Neuronal stem cell (in vitro differentiated cells): ENCODE measurements around the gene GSG1.

Experiments
- DNase-seq: peaks from one replicate; pipeline ENCODE4 v3.0.0-alpha.2; 2013; ENCODE audit warnings: low spot score
- H2AFZ ChIP-seq: one replicate; pipeline ENCODE4 v1.6.1; 2013; ENCODE audit warnings: mild to moderate bottlenecking, low read length, inconsistent platforms
- H2AK5ac ChIP-seq: 2 replicates; pipeline ENCODE4 v1.6.1; 2013; ENCODE audit warnings: low read depth, mild to moderate bottlenecking, inconsistent platforms, low read length, moderate library complexity, mixed read lengths
- H2BK120ac ChIP-seq: 2 replicates; pipeline ENCODE4 v1.6.1; 2013; ENCODE audit warnings: low read depth, mild to moderate bottlenecking, inconsistent platforms, low read length, moderate library complexity, mixed read lengths
- H2BK12ac ChIP-seq: one replicate; pipeline ENCODE4 v1.6.1; 2013; ENCODE audit warnings: low read length, inconsistent platforms
- H2BK15ac ChIP-seq: 2 replicates; pipeline ENCODE4 v1.6.1; 2013; ENCODE audit warnings: mild to moderate bottlenecking, low read length, inconsistent platforms, mixed read lengths
- H2BK5ac ChIP-seq: one replicate; pipeline ENCODE4 v1.6.1; 2013; ENCODE audit warnings: inconsistent platforms, mild to moderate bottlenecking, low read length, moderate library complexity
- H3K14ac ChIP-seq: one replicate; pipeline ENCODE4 v1.6.1; 2013; ENCODE audit warnings: low read length, inconsistent platforms
- H3K18ac ChIP-seq: 2 replicates; pipeline ENCODE4 v1.6.1; 2013; ENCODE audit warnings: low read length, inconsistent platforms
- H3K23ac ChIP-seq: 2 replicates; pipeline ENCODE4 v1.6.1; 2013; ENCODE audit warnings: low read depth, mild to moderate bottlenecking, mixed read lengths, low read length, inconsistent platforms; ENCODE audit not compliant: poor library complexity
- H3K27ac ChIP-seq: replicated peaks from 3 replicates; pipeline ENCODE4 v1.5.1; 2013; ENCODE audit warnings: low read length, inconsistent platforms
- H3K27me3 ChIP-seq, 3 experiments: 2 replicates each; pipeline ENCODE4 v1.6.1; 2013; ENCODE audit warnings: low read length in 3 of 3, mild to moderate bottlenecking in 2 of 3, inconsistent platforms in 1 of 3, low read depth in 1 of 3, mixed read lengths in 1 of 3, moderate library complexity in 1 of 3; ENCODE audit not compliant: control insufficient read depth in 3 of 3, insufficient read depth in 3 of 3
- H3K36me3 ChIP-seq, 2 donors: replicated peaks in 1 of 2; 2 replicates each; pipeline ENCODE4 v1.6.1; 2013; ENCODE audit warnings: low read length in 2 of 2; ENCODE audit not compliant: control insufficient read depth in 2 of 2, insufficient read depth in 2 of 2
- H3K4ac ChIP-seq: 2 replicates; pipeline ENCODE4 v1.6.1; 2013; ENCODE audit warnings: inconsistent platforms, mild to moderate bottlenecking, low read length, moderate library complexity
- H3K4me1 ChIP-seq, 2 donors: 1 replicate in 1 of 2; 2 replicates in 1 of 2; pipeline ENCODE4 v1.6.1; 2013; ENCODE audit warnings: low read length in 2 of 2, low read depth in 1 of 2; ENCODE audit not compliant: control insufficient read depth in 2 of 2, insufficient read depth in 1 of 2
- H3K4me2 ChIP-seq: one replicate; pipeline ENCODE4 v1.6.1; 2013; ENCODE audit warnings: mild to moderate bottlenecking, low read length, inconsistent platforms; ENCODE audit not compliant: insufficient read depth, poor library complexity, severe bottlenecking
- H3K4me3 ChIP-seq, 2 donors: 2 replicates each; pipeline ENCODE4 v1.5.1; 2013; ENCODE audit warnings: low read length in 2 of 2, mild to moderate bottlenecking in 2 of 2, inconsistent platforms in 1 of 2, moderate library complexity in 1 of 2
- H3K79me1 ChIP-seq: one replicate; pipeline ENCODE4 v1.6.1; 2013; ENCODE audit warnings: low read depth, mild to moderate bottlenecking, inconsistent platforms, low read length, moderate library complexity
- H3K9ac ChIP-seq: one replicate; pipeline ENCODE4 v1.6.1; 2013; ENCODE audit warnings: mild to moderate bottlenecking, low read depth, low read length, inconsistent platforms; ENCODE audit not compliant: poor library complexity
- H3K9me3 ChIP-seq, 2 donors: replicated peaks in 1 of 2; 2 replicates each; pipeline versions ENCODE3 to v1.6.1; 2013; ENCODE audit warnings: low read length in 2 of 2, mild to moderate bottlenecking in 2 of 2, inconsistent platforms in 1 of 2, low read depth in 1 of 2, mixed read lengths in 1 of 2, moderate library complexity in 1 of 2; ENCODE audit not compliant: control insufficient read depth in 2 of 2, insufficient read depth in 1 of 2
- H4K8ac ChIP-seq: one replicate; pipeline ENCODE4 v1.6.1; 2013; ENCODE audit warnings: low read depth, mild to moderate bottlenecking, inconsistent platforms, low read length, moderate library complexity
- H4K91ac ChIP-seq: one replicate; pipeline ENCODE4 v1.6.1; 2013; ENCODE audit warnings: low read length, low read depth, mild to moderate bottlenecking, inconsistent platforms; ENCODE audit not compliant: poor library complexity
- WGBS, 2 donors: extraction: QIAGEN DNeasy Blood & Tissue Kit; methylation state at CpG; one replicate each; pipeline ENCODE4 v1.1.7; 2013; ENCODE audit warnings: missing lambda C conversion rate in 2 of 2, mixed read lengths in 1 of 2; ENCODE audit not compliant: insufficient read length in 2 of 2, insufficient replicate concordance in 1 of 2; ENCODE audit errors: extremely low coverage in 2 of 2; 5-methylcytosine and 5-hydroxymethylcytosine counted together

Gene GSG1

GRCh38 chr12:13045816-13046215 lies 57.7 kb downstream of the GSG1 start:
- H2AFZ ChIP-seq: no peak overlapping the region
- H3K4me3 ChIP-seq: no peak overlapping the region
- H3K27ac ChIP-seq: no peak overlapping the region
- H3K14ac ChIP-seq: no peak overlapping the region
- H3K9me3 ChIP-seq: no peaks in the 10 kb centered on the region
- WGBS, 2 donors: no CpG with 5 or more reads among the region's 8 CpGs
- H4K8ac ChIP-seq: no peak overlapping the region
- H3K4ac ChIP-seq: no peak overlapping the region
- H2BK15ac ChIP-seq: no peak overlapping the region
- no peak overlapping the region for H4K91ac ChIP-seq
- no peaks in the 10 kb centered on the region for H3K36me3 ChIP-seq
- H2BK120ac ChIP-seq: no peak overlapping the region
- H3K18ac ChIP-seq: no peak overlapping the region
- no peaks in the 10 kb centered on the region for H3K79me1 ChIP-seq
- H3K4me2 ChIP-seq: no peak overlapping the region
- H3K9ac ChIP-seq: no peak overlapping the region
- no peak overlapping the region for H2AK5ac ChIP-seq
- peaks cover 0 to 30% (median 0%) of the 10 kb centered on the region in 3 experiments for H3K27me3 ChIP-seq
- no peak overlapping the region for H2BK12ac ChIP-seq
- no peak overlapping the region for H3K23ac ChIP-seq
- no peak for DNase-seq
- no peak overlapping the region for H2BK5ac ChIP-seq
- H3K4me1 ChIP-seq: peaks cover 0 to 9% of the 10 kb centered on the region in 2 donors

GRCh38 chr12:13044906-13045299 lies 58.6 kb downstream of the GSG1 start:
- H3K18ac ChIP-seq: peak overlapping the region; percentile 95
- H2BK12ac ChIP-seq: no peak overlapping the region
- H3K27ac ChIP-seq: no peak overlapping the region
- H3K9ac ChIP-seq: peak overlapping the region; percentile 87
- no peak for DNase-seq
- peak overlapping the region; percentile 58 for H3K23ac ChIP-seq
- no peaks in the 10 kb centered on the region for H3K36me3 ChIP-seq
- no peak overlapping the region for H2BK120ac ChIP-seq
- H3K9me3 ChIP-seq: no peaks in the 10 kb centered on the region
- H3K4me1 ChIP-seq: peaks cover 0 to 7% of the 10 kb centered on the region in 2 donors
- H2BK5ac ChIP-seq: no peak overlapping the region
- no peak overlapping the region for H4K8ac ChIP-seq
- no peak overlapping the region for H3K4ac ChIP-seq
- H3K79me1 ChIP-seq: no peaks in the 10 kb centered on the region
- no CpG with 5 or more reads among the region's 5 CpGs for WGBS, 2 donors
- H4K91ac ChIP-seq: no peak overlapping the region
- H2AFZ ChIP-seq: peak overlapping the region; percentile 100
- no peak overlapping the region for H3K14ac ChIP-seq
- H3K27me3 ChIP-seq: peaks cover 0 to 39% (median 0%) of the 10 kb centered on the region in 3 experiments
- peak overlapping the region; percentile 89 for H3K4me2 ChIP-seq
- no peak overlapping the region for H2AK5ac ChIP-seq
- H3K4me3 ChIP-seq: peak overlapping the region; percentile 84 to 98
- H2BK15ac ChIP-seq: no peak overlapping the region

- Histone ChIP-seq H3K4me2 (peak within 1 kb of the TSS; percentile 89), H3K4me3 (peak within 1 kb of the TSS; percentile 84 to 98), H3K9ac (peak within 1 kb of the TSS; percentile 87), H2AFZ (peak within 1 kb of the TSS; percentile 100), H2BK12ac (no peak within 1 kb of the TSS), H3K79me1 (no peaks in the 10 kb centered on the region), H3K23ac (peak within 1 kb of the TSS; percentile 58), H3K4ac (no peak within 1 kb of the TSS), H3K18ac (peak within 1 kb of the TSS; percentile 95), H3K9me3 (no peaks in the 10 kb centered on the region), H3K4me1 (peaks cover 1 to 6% of the 10 kb centered on the region in 2 donors), H2BK120ac (no peak within 1 kb of the TSS), H3K36me3 (no peaks in the 10 kb centered on the region), H4K8ac (no peak within 1 kb of the TSS), H3K27me3 (peaks cover 0 to 41% (median 0%) of the 10 kb centered on the region in 3 experiments), H3K14ac (no peak within 1 kb of the TSS), H2BK15ac (peak within 1 kb of the TSS; percentile 10), H3K27ac (no peak within 1 kb of the TSS), H4K91ac (no peak within 1 kb of the TSS), H2AK5ac (no peak within 1 kb of the TSS), H2BK5ac (no peak within 1 kb of the TSS)
- WGBS, 2 donors: no CpG with 5 or more reads among the region's 74 CpGs
- DNase-seq: peak; percentile 76
Measured at GRCh38 chr12:13044002-13044905, 59.2 kb downstream of the GSG1 start, which contains the start of gene FAM234B. TSS of gene FAM234B (plus strand) at chr12:13044381. CDS start at chr12:13044404, 23 bp downstream.

GRCh38 chr12:13042666-13043230 lies 60.7 kb downstream of the GSG1 start:
- H3K9me3 ChIP-seq: no peaks in the 10 kb centered on the region
- H2BK5ac ChIP-seq: no peak overlapping the region
- DNase-seq: no peak
- H3K79me1 ChIP-seq: no peaks in the 10 kb centered on the region
- no peak overlapping the region for H3K4me3 ChIP-seq
- no peak overlapping the region for H3K27ac ChIP-seq
- no peak overlapping the region for H2BK12ac ChIP-seq
- no CpG with 5 or more reads among the region's 4 CpGs for WGBS, 2 donors
- H3K4me1 ChIP-seq: peaks cover 5 to 6% of the 10 kb centered on the region in 2 donors
- H3K4ac ChIP-seq: no peak overlapping the region
- no peak overlapping the region for H2AK5ac ChIP-seq
- no peak overlapping the region for H2BK15ac ChIP-seq
- H4K91ac ChIP-seq: no peak overlapping the region
- no peak overlapping the region for H3K9ac ChIP-seq
- H3K23ac ChIP-seq: no peak overlapping the region
- H2AFZ ChIP-seq: no peak overlapping the region
- no peak overlapping the region for H3K4me2 ChIP-seq
- peaks cover 0 to 41% (median 0%) of the 10 kb centered on the region in 3 experiments for H3K27me3 ChIP-seq
- H2BK120ac ChIP-seq: no peak overlapping the region
- H3K36me3 ChIP-seq: no peaks in the 10 kb centered on the region
- H3K14ac ChIP-seq: no peak overlapping the region
- H3K18ac ChIP-seq: no peak overlapping the region
- no peak overlapping the region for H4K8ac ChIP-seq
